ENCODE measurements around the gene MYLK. TPM values are rescaled to one million over a fixed set of nuclear protein-coding genes. Genes with fewer than 3 reads are reported as not detected.
A peak's percentile ranks its signal among the peaks of the same experiment; 100 is the strongest.
"Not testable (repeated sequence)": the region's sequence is repeated elsewhere in the genome, so short reads cannot be mapped to it uniquely, and the experiment has no call there.

Gene MYLK
- total RNA-seq (2014; rRNA removed; shearing (Covaris generic)) = 3.1 and 4.6 TPM in 2 replicates

GRCh38 chr3:123884203-123884831, at the start of gene MYLK:
MYLK (minus strand) TSS chr3:123884332; CDS start chr3:123793841, 90,491 bp downstream.
- Histone ChIP-seq H3K27me3 (ENCODE audit: control insufficient read depth, insufficient read depth, low read length) (peaks cover 12% of the 10 kb centered on the region), H3K4me3 (ENCODE audit: insufficient read depth, low read depth, low read length) (peak within 1 kb of the TSS; percentile 65), H3K36me3 (replicated peaks; ENCODE audit: control insufficient read depth, insufficient read depth, low read length) (no peaks in the 10 kb centered on the region)
- peak; percentile 93 for DNase-seq

DNA sequence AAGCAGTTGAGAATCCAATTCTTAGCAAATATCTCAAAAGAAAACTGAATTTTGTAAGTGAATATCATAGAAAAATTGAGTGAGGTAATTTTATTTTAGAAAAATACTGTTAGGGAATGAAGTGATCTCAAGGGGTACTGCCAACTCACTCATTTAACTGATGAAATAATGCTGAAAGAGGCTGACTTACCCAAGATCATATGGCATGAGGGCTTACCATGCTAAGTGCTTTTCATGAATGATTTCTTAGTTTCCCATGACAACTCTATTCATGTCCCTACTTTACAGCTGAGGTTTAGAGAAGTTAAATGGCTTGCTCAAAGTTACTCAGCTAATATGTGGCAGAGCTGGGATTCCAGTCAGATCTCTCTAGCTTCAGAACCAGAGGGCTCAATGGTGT, 46.3 kb upstream of the MYLK start:
- peaks cover 5% of the 10 kb centered on the region; the same call in 1 of the 2 replicates for H3K36me3 ChIP-seq (replicated peaks; ENCODE audit: control insufficient read depth, insufficient read depth, low read length)
- no peaks in the 10 kb centered on the region for H3K27me3 ChIP-seq (ENCODE audit: control insufficient read depth, insufficient read depth, low read length)
- no peak for DNase-seq
- H3K4me3 ChIP-seq (ENCODE audit: insufficient read depth, low read depth, low read length) = no peak overlapping the region

GRCh38 chr3:123929325-123929724, 45.2 kb upstream of the MYLK start:
- Histone ChIP-seq H3K36me3 (replicated peaks; ENCODE audit: control insufficient read depth, insufficient read depth, low read length) (peaks cover 5% of the 10 kb centered on the region; the same call in 1 of the 2 replicates), H3K27me3 (ENCODE audit: control insufficient read depth, insufficient read depth, low read length) (no peaks in the 10 kb centered on the region), H3K4me3 (ENCODE audit: insufficient read depth, low read depth, low read length) (no peak overlapping the region)
- no peak for DNase-seq

- peaks cover 4% of the 10 kb centered on the region; the same call in 1 of the 2 replicates for H3K36me3 ChIP-seq (replicated peaks; ENCODE audit: control insufficient read depth, insufficient read depth, low read length)
- no peak for DNase-seq
- no peak overlapping the region for H3K4me3 ChIP-seq (ENCODE audit: insufficient read depth, low read depth, low read length)
- H3K27me3 ChIP-seq (ENCODE audit: control insufficient read depth, insufficient read depth, low read length) = no peaks in the 10 kb centered on the region
Measured at GRCh38 chr3:123926396-123926795, 42.3 kb upstream of the MYLK start.

GRCh38 chr3:123920868-123921267, 36.7 kb upstream of the MYLK start:
- no peak for DNase-seq
- H3K36me3 ChIP-seq (replicated peaks; ENCODE audit: control insufficient read depth, insufficient read depth, low read length) = no peaks in the 10 kb centered on the region; the same call in none of the 2 replicates
- no peak overlapping the region for H3K4me3 ChIP-seq (ENCODE audit: insufficient read depth, low read depth, low read length)
- no peaks in the 10 kb centered on the region for H3K27me3 ChIP-seq (ENCODE audit: control insufficient read depth, insufficient read depth, low read length)

- Histone ChIP-seq H3K27me3 (ENCODE audit: control insufficient read depth, insufficient read depth, low read length) (no peaks in the 10 kb centered on the region), H3K4me3 (ENCODE audit: insufficient read depth, low read depth, low read length) (no peak overlapping the region), H3K36me3 (replicated peaks; ENCODE audit: control insufficient read depth, insufficient read depth, low read length) (no peaks in the 10 kb centered on the region; the same call in none of the 2 replicates)
- no peak for DNase-seq
Measured at GRCh38 chr3:123920383-123920782, 36.3 kb upstream of the MYLK start.

DNA sequence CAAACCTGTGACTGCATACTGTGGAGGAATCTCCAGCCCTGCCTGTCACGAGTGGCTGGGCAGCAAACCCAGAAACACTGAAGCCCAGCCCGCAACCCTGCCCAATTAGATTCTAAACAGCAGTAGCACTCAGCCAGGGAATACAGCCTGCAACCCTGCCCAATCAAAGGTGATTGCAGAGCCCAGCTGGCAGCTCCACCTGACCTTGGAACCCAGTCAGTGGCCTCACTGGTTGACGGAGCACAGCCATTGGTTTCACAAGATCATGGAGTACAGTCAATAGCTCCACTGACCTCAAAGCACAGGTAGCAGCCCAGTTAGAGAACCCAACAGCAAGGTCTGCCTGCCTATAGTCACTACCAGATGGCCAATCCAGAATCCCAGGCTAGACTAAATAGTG, 35.2 kb upstream of the MYLK start:
- no peaks in the 10 kb centered on the region for H3K27me3 ChIP-seq (ENCODE audit: control insufficient read depth, insufficient read depth, low read length)
- no peak for DNase-seq
- no peak overlapping the region for H3K4me3 ChIP-seq (ENCODE audit: insufficient read depth, low read depth, low read length)
- H3K36me3 ChIP-seq (replicated peaks; ENCODE audit: control insufficient read depth, insufficient read depth, low read length) = peaks cover 1% of the 10 kb centered on the region

GRCh38 chr3:123914829-123915228, 30.7 kb upstream of the MYLK start:
- Histone ChIP-seq H3K27me3 (ENCODE audit: control insufficient read depth, insufficient read depth, low read length) (no peaks in the 10 kb centered on the region), H3K36me3 (replicated peaks; ENCODE audit: control insufficient read depth, insufficient read depth, low read length) (peaks cover 1% of the 10 kb centered on the region), H3K4me3 (ENCODE audit: insufficient read depth, low read depth, low read length) (no peak overlapping the region)
- no peak for DNase-seq

GRCh38 chr3:123909785-123910184, 25.7 kb upstream of the MYLK start:
- H3K36me3 ChIP-seq (replicated peaks; ENCODE audit: control insufficient read depth, insufficient read depth, low read length) = peaks cover under 1% of the 10 kb centered on the region
- no peak overlapping the region for H3K4me3 ChIP-seq (ENCODE audit: insufficient read depth, low read depth, low read length)
- DNase-seq = no peak

GRCh38 chr3:123907720-123908119, 23.6 kb upstream of the MYLK start:
- Histone ChIP-seq H3K4me3 (ENCODE audit: insufficient read depth, low read depth, low read length) (no peak overlapping the region), H3K36me3 (replicated peaks; ENCODE audit: control insufficient read depth, insufficient read depth, low read length) (no peaks in the 10 kb centered on the region)
- DNase-seq = peak; percentile 26

More at GRCh38 chr3:123909785-123910184, 25.7 kb upstream of the MYLK start:
- H3K27me3 ChIP-seq (ENCODE audit: control insufficient read depth, insufficient read depth, low read length) = no peaks in the 10 kb centered on the region

GRCh38 chr3:123899300-123899865, 15.3 kb upstream of the MYLK start:
- H3K27me3 ChIP-seq (ENCODE audit: control insufficient read depth, insufficient read depth, low read length) = no peaks in the 10 kb centered on the region
- no peak for DNase-seq
- no peaks in the 10 kb centered on the region for H3K36me3 ChIP-seq (replicated peaks; ENCODE audit: control insufficient read depth, insufficient read depth, low read length)
- H3K4me3 ChIP-seq (ENCODE audit: insufficient read depth, low read depth, low read length) = no peak overlapping the region

More at GRCh38 chr3:123907720-123908119, 23.6 kb upstream of the MYLK start:
- H3K27me3 ChIP-seq (ENCODE audit: control insufficient read depth, insufficient read depth, low read length) = no peaks in the 10 kb centered on the region

DNA sequence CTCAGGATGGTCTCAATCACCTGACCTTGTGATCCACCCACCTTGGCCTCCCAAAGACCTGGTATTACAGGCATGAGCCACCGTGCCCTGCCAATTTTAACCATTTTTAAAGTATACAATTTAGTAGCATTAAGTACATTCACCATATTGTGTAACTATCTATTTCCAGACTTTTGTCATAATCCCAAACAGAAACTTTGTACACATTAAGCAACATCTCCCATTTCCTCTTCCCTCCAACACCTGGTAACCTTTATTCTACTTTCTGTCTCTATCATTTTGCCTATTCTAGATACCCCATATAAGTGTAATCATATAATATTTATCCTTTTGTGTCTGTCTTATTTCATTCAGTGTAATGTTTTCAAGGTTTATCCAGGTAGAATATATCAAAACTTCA, 8.9 kb upstream of the MYLK start:
- H3K4me3 ChIP-seq (ENCODE audit: insufficient read depth, low read depth, low read length) = no peak overlapping the region
- DNase-seq = no peak
- H3K27me3 ChIP-seq (ENCODE audit: control insufficient read depth, insufficient read depth, low read length) = no peaks in the 10 kb centered on the region
- H3K36me3 ChIP-seq (replicated peaks; ENCODE audit: control insufficient read depth, insufficient read depth, low read length) = no peaks in the 10 kb centered on the region

- H3K36me3 ChIP-seq (replicated peaks; ENCODE audit: control insufficient read depth, insufficient read depth, low read length) = no peaks in the 10 kb centered on the region
- no peaks in the 10 kb centered on the region for H3K27me3 ChIP-seq (ENCODE audit: control insufficient read depth, insufficient read depth, low read length)
- DNase-seq = no peak
- H3K4me3 ChIP-seq (ENCODE audit: insufficient read depth, low read depth, low read length) = no peak overlapping the region
Measured at GRCh38 chr3:123892195-123892594, 8.1 kb upstream of the MYLK start.

- H3K36me3 ChIP-seq (replicated peaks; ENCODE audit: control insufficient read depth, insufficient read depth, low read length); DNase-seq; H3K27me3 ChIP-seq (ENCODE audit: control insufficient read depth, insufficient read depth, low read length); H3K4me3 ChIP-seq (ENCODE audit: insufficient read depth, low read depth, low read length): not testable (repeated sequence)
Measured at GRCh38 chr3:123890991-123891390, 6.9 kb upstream of the MYLK start.

GRCh38 chr3:123890162-123890561, 6.0 kb upstream of the MYLK start:
- H3K4me3 ChIP-seq (ENCODE audit: insufficient read depth, low read depth, low read length); DNase-seq; H3K36me3 ChIP-seq (replicated peaks; ENCODE audit: control insufficient read depth, insufficient read depth, low read length): not testable (repeated sequence)

More at GRCh38 chr3:123890162-123890561, 6.0 kb upstream of the MYLK start:
- not testable (repeated sequence) for H3K27me3 ChIP-seq (ENCODE audit: control insufficient read depth, insufficient read depth, low read length)
